ENCODE measurements around the gene ATP13A3. TPM values are rescaled to one million over a fixed set of nuclear protein-coding genes. Genes with fewer than 3 reads are reported as not detected.

ATP13A3 gene
- total and polyA plus RNA-seq, 9 of the 15 experiments (the other 6 are each of a cell fraction or from before 2014, with no cell fraction given), result 16.6 to 135 (median 86.6) TPM

- no peak overlapping the region for H3K4me3 ChIP-seq
- no peaks in the 10 kb centered on the region for H3K9me1 ChIP-seq (ENCODE audit: control insufficient read depth, insufficient read depth, low read length)
- no peak overlapping the region for H3K4me2 ChIP-seq (ENCODE audit: insufficient read depth, low read length)
- ATAC-seq, result no peak
- H3K27ac ChIP-seq (ENCODE audit: extremely low read depth, low read depth, low read length), result no peak overlapping the region
- WGBS (ENCODE audit: insufficient coverage, low coverage, missing lambda C conversion rate), result 47% methylated on average over 7 of the region's 7 CpGs
- H3K4me1 ChIP-seq (replicated peaks in 1 of 2; ENCODE audit: control insufficient read depth in 2 of 2, insufficient read depth in 2 of 2, low read length in 2 of 2), result peaks cover 5 to 20% of the 10 kb centered on the region in 2 experiments; a peak in 3 of 5 replicates
- no peak overlapping the region for H3K9ac ChIP-seq (ENCODE audit: insufficient read depth in 1 of 2, low read depth in 2 of 2, low read length in 2 of 2)
- no peak for FAIRE-seq
- no peak overlapping the region for H2AFZ ChIP-seq (ENCODE audit: low read depth, low read length)
- CTCF ChIA-PET (ENCODE audit: low intra/inter-chr PET ratio), result no interaction called here
- POLR2A ChIA-PET, result interaction anchor here (0.8 kb wide), 1 partner anchor 38 kb away, joined by 3 read pairs; no protein-coding TSS in a partner anchor
- H3K9me3 ChIP-seq (replicated peaks; ENCODE audit: control insufficient read depth, insufficient read depth, low read depth, low read length), result no peaks in the 10 kb centered on the region
- TF ChIP-seq SPI1 (IDR thresholded peaks at IDR 0.05; ENCODE audit: borderline replicate concordance, low read depth, low read length) (no peak), SRSF9 (IDR thresholded peaks at IDR 0.05; ENCODE audit: borderline replicate concordance, low read depth, low read length) (no peak), GABPB1 (CRISPR knock-in tag; IDR thresholded peaks at IDR 0.05) (no peak), MAFG (tag; conservative IDR thresholded peaks at IDR 0.05) (no peak)
- peaks cover 3 to 14% of the 10 kb centered on the region in 2 experiments; a peak in 3 of 5 replicates for H3K27me3 ChIP-seq (ENCODE audit: control insufficient read depth in 2 of 2, insufficient read depth in 2 of 2, low read length in 2 of 2)
- intact Hi-C loops (cut with micrococcal nuclease) (no loop called here), in situ Hi-C loops (cut with MboI) (no loop called here)
- BruUV-seq (replicated peaks), result no TSS peak
- H3K36me3 ChIP-seq (ENCODE audit: control insufficient read depth, insufficient read depth, low read length), result no peaks in the 10 kb centered on the region
- DNase-seq (ENCODE audit: extremely low read depth in 1 of 4, low spot score in 3 of 4), result no peak
- H3K79me2 ChIP-seq (ENCODE audit: control insufficient read depth, insufficient read depth, low read length), result no peaks in the 10 kb centered on the region
- no peaks in the 10 kb centered on the region for H4K20me1 ChIP-seq (replicated peaks; ENCODE audit: control insufficient read depth, insufficient read depth, low read length)
These were observed 94.2 kb downstream of the ATP13A3 start for GRCh38 chr3:194392576-194392975.

GRCh38 chr3:194390835-194391234 lies 96.0 kb downstream of the ATP13A3 start:
- POLR2A ChIA-PET, result interaction anchor here (0.8 kb wide), 1 partner anchor 8 kb away, joined by 3 read pairs; no protein-coding TSS in a partner anchor
- in situ Hi-C loops (cut with MboI) (no loop called here), intact Hi-C loops (cut with micrococcal nuclease) (no loop called here)
- ATAC-seq, result no peak
- no peaks in the 10 kb centered on the region for H3K9me3 ChIP-seq (replicated peaks; ENCODE audit: control insufficient read depth, insufficient read depth, low read depth, low read length)
- no peak for DNase-seq (ENCODE audit: extremely low read depth in 1 of 4, low spot score in 3 of 4)
- no peaks in the 10 kb centered on the region for H3K9me1 ChIP-seq (ENCODE audit: control insufficient read depth, insufficient read depth, low read length)
- H3K36me3 ChIP-seq (ENCODE audit: control insufficient read depth, insufficient read depth, low read length), result no peaks in the 10 kb centered on the region
- no peak for FAIRE-seq
- no peak overlapping the region for H3K27ac ChIP-seq (ENCODE audit: extremely low read depth, low read depth, low read length)
- CTCF ChIA-PET (ENCODE audit: low intra/inter-chr PET ratio), result no interaction called here
- no peak overlapping the region for H2AFZ ChIP-seq (ENCODE audit: low read depth, low read length)
- H3K4me3 ChIP-seq, result no peak overlapping the region
- H3K9ac ChIP-seq (ENCODE audit: insufficient read depth in 1 of 2, low read depth in 2 of 2, low read length in 2 of 2), result no peak overlapping the region
- no peaks in the 10 kb centered on the region for H4K20me1 ChIP-seq (replicated peaks; ENCODE audit: control insufficient read depth, insufficient read depth, low read length)
- no peak for TF ChIP-seq FOXK1 (CRISPR knock-in tag; IDR thresholded peaks at IDR 0.05; ENCODE audit: borderline replicate concordance)
- peak; percentile 83 for TF ChIP-seq ZFP1 (CRISPR knock-in tag; IDR thresholded peaks at IDR 0.05)
- no peak for TF ChIP-seq ZNF778 (CRISPR knock-in tag; IDR thresholded peaks at IDR 0.05)
- H3K79me2 ChIP-seq (ENCODE audit: control insufficient read depth, insufficient read depth, low read length), result no peaks in the 10 kb centered on the region
- no TSS peak for BruUV-seq (replicated peaks)
- H3K27me3 ChIP-seq (ENCODE audit: control insufficient read depth in 2 of 2, insufficient read depth in 2 of 2, low read length in 2 of 2), result peaks cover 10 to 30% of the 10 kb centered on the region in 2 experiments
- peaks cover 4 to 5% of the 10 kb centered on the region in 2 experiments; a peak in 3 of 5 replicates for H3K4me1 ChIP-seq (replicated peaks in 1 of 2; ENCODE audit: control insufficient read depth in 2 of 2, insufficient read depth in 2 of 2, low read length in 2 of 2)
- no peak overlapping the region for H3K4me2 ChIP-seq (ENCODE audit: insufficient read depth, low read length)
